HCT116 (cell line): ENCODE data around the gene RPL29.

Experiments
- ATF3 ChIP-seq: IDR thresholded peaks from 2 replicates; pipeline ENCODE4 v1.6.1; 2012
- CTCF ChIP-seq, 3 experiments: fragments of 200-600 bp in 1 of 3; sonication (generic) in 1 of 3; IDR thresholded peaks in 2 of 3; conservative IDR thresholded peaks in 1 of 3; 2 replicates each; pipeline ENCODE4 v1.5.1; 2012 to 2017; ENCODE audit warnings: low read depth in 2 of 3, low read length in 2 of 3, antibody characterized with exemption in 1 of 3, borderline replicate concordance in 1 of 3, control low read depth in 1 of 3, mild to moderate bottlenecking in 1 of 3, mixed read lengths in 1 of 3, mixed run types in 1 of 3, moderate library complexity in 1 of 3; ENCODE audit not compliant: insufficient read depth in 1 of 3
- EGR1 ChIP-seq: IDR thresholded peaks from 2 replicates; pipeline ENCODE4 v1.6.1; 2012; ENCODE audit warnings: low read depth
- EZH2phosphoT487 ChIP-seq: fragments of 200-600 bp; IDR thresholded peaks from 2 replicates; pipeline ENCODE4 v1.6.1; 2018; ENCODE audit warnings: antibody characterized with exemption, borderline replicate concordance
- FOSL1 ChIP-seq: IDR thresholded peaks from 2 replicates; pipeline ENCODE4 v1.6.1; 2012; ENCODE audit warnings: low read depth
- POLR2A ChIP-seq: IDR thresholded peaks from 2 replicates; pipeline ENCODE4 v1.7.0; 2011; ENCODE audit warnings: borderline replicate concordance; ENCODE audit not compliant: insufficient read depth, insufficient read length; ENCODE audit errors: extremely low read depth
- POLR2AphosphoS5 ChIP-seq: IDR thresholded peaks from 2 replicates; pipeline ENCODE4 v1.6.1; 2011; ENCODE audit warnings: mild to moderate bottlenecking, low read depth, low read length, moderate library complexity
- RAD21 ChIP-seq: IDR thresholded peaks from 2 replicates; pipeline ENCODE4 v1.6.1; 2012; ENCODE audit warnings: low read depth, mild to moderate bottlenecking
- SIN3A ChIP-seq: IDR thresholded peaks from 2 replicates; pipeline ENCODE4 v1.6.1; 2012; ENCODE audit warnings: low read depth
- SP1 ChIP-seq: IDR thresholded peaks from 2 replicates; pipeline ENCODE4 v1.6.1; 2012; ENCODE audit warnings: low read depth
- TCF7L2 ChIP-seq: IDR thresholded peaks from 2 replicates; pipeline ENCODE4 v1.7.0; 2011; ENCODE audit warnings: borderline replicate concordance, inconsistent platforms; ENCODE audit not compliant: insufficient read depth, insufficient read length; ENCODE audit errors: extremely low read depth
- YY1 ChIP-seq: IDR thresholded peaks from 2 replicates; pipeline ENCODE4 v1.6.1; 2011; ENCODE audit warnings: low read length, low read depth, moderate library complexity, mild to moderate bottlenecking; ENCODE audit not compliant: insufficient replicate concordance; ENCODE audit errors: extremely low read depth
- TF ChIP-seq, protein P1 (sequence below): IDR thresholded peaks from 2 replicates; pipeline ENCODE4 v1.6.1; 2011; ENCODE audit warnings: mild to moderate bottlenecking, low read length, moderate library complexity; ENCODE audit not compliant: insufficient replicate concordance; ENCODE audit errors: extremely low read depth
- TF ChIP-seq, protein P2 (sequence below): IDR thresholded peaks from 2 replicates; pipeline ENCODE4 v1.6.1; 2012

DNA sequence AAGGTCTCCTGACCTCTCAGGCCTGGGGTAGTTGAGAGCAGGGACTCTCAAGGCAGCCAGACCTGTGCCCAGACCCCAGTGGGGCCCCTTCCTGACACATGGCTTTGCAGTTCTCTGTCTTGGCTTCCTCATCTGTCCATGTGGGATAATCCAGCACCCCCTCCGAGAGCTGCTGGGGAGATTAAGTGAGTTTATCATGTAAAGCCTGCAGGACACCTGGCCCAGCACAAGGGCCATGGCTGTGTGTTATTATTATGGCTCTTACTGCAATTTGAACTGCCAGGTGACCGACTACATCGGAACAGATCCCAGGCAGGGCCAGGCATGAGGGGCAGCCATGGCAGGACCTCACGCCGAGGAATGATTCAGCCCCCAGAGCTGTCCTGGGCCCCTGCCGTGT is 48.1 kb upstream of the RPL29 start:
- TF ChIP-seq CTCF (IDR thresholded peaks at IDR 0.05 in 2 of 3, conservative IDR thresholded peaks at IDR 0.05 in 1 of 3; ENCODE audit: borderline replicate concordance in 1 of 3, insufficient read depth in 1 of 3, low read depth in 2 of 3, low read length in 2 of 3) (no peak), YY1 (no peak), EZH2phosphoT487 (no peak), POLR2AphosphoS5 (no peak), SP1 (no peak), RAD21 (no peak), POLR2A (no peak), TCF7L2 (no peak), ATF3 (no peak), SIN3A (no peak), EGR1 (no peak), FOSL1 (no peak)
- TF ChIP-seq, protein P1, sequence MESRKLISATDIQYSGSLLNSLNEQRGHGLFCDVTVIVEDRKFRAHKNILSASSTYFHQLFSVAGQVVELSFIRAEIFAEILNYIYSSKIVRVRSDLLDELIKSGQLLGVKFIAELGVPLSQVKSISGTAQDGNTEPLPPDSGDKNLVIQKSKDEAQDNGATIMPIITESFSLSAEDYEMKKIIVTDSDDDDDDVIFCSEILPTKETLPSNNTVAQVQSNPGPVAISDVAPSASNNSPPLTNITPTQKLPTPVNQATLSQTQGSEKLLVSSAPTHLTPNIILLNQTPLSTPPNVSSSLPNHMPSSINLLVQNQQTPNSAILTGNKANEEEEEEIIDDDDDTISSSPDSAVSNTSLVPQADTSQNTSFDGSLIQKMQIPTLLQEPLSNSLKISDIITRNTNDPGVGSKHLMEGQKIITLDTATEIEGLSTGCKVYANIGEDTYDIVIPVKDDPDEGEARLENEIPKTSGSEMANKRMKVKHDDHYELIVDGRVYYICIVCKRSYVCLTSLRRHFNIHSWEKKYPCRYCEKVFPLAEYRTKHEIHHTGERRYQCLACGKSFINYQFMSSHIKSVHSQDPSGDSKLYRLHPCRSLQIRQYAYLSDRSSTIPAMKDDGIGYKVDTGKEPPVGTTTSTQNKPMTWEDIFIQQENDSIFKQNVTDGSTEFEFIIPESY: no peak
- TF ChIP-seq, protein P2, sequence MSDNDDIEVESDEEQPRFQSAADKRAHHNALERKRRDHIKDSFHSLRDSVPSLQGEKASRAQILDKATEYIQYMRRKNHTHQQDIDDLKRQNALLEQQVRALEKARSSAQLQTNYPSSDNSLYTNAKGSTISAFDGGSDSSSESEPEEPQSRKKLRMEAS: no peak
